T-cell (primary cell): ENCODE measurements around the gene NOL4L. TPM values are rescaled to one million over a fixed set of nuclear protein-coding genes. Genes with fewer than 3 reads are reported as not detected.

Source experiments
- ATAC-seq, 4 experiments: fragments of 200-7000 bp in 3 of 4; fragments of 150-1000 bp in 1 of 4; cut with Tn5 transposase; replicated peaks in 1 of 4; 1 replicate in 3 of 4; 2 replicates in 1 of 4; pipeline ENCODE4 v1.10.0; 2021; ENCODE audit warnings: moderate library complexity in 3 of 4, mild to moderate bottlenecking in 2 of 4, moderate number of reproducible peaks in 1 of 4
- CTCF ChIA-PET, 2 donors: fragments of 300-600 bp; sonication (Branson Sonifier 250); formaldehyde crosslinking; loops; one replicate each; lab custom pipeline; 2022; ENCODE audit warnings: antibody characterized with exemption in 2 of 2; lab: Charles Lee
- POLR2A ChIA-PET, 2 donors: fragments of 300-600 bp; sonication (Branson Sonifier 250); formaldehyde crosslinking; loops; one replicate each; lab custom pipeline; 2022; ENCODE audit warnings: antibody characterized with exemption in 2 of 2; lab: Charles Lee
- DNase-seq, 35 experiments: peaks; one replicate each; pipeline versions ENCODE4 v3.0.0 to v3.0.0-alpha.2; 2013 to 2023
- H3K27ac ChIP-seq: one replicate; pipeline ENCODE4 v1.5.1; 2013; ENCODE audit warnings: low read length
- H3K27me3 ChIP-seq, 2 experiments: replicated peaks in 1 of 2; 1 replicate in 1 of 2; 2 replicates in 1 of 2; pipeline versions ENCODE4 v1.6.1 to v1.7.0; 2013; ENCODE audit warnings: low read length in 1 of 2, mixed read lengths in 1 of 2; ENCODE audit not compliant: control insufficient read depth in 2 of 2, insufficient read depth in 2 of 2; ENCODE audit errors: extremely low read depth in 1 of 2
- H3K36me3 ChIP-seq, 2 donors: 1 replicate in 1 of 2; 2 replicates in 1 of 2; pipeline versions ENCODE4 v1.6.1 to v1.7.0; 2013; ENCODE audit warnings: low read length in 1 of 2; ENCODE audit not compliant: control insufficient read depth in 2 of 2, insufficient read depth in 1 of 2; ENCODE audit errors: extremely low read depth in 1 of 2
- H3K4me1 ChIP-seq, 2 experiments: 1 replicate in 1 of 2; 2 replicates in 1 of 2; pipeline versions ENCODE4 v1.6.1 to v1.7.0; 2013; ENCODE audit warnings: low read length in 2 of 2, mixed read lengths in 1 of 2; ENCODE audit not compliant: insufficient read depth in 2 of 2, control insufficient read depth in 1 of 2; ENCODE audit errors: extremely low read depth in 1 of 2
- H3K4me3 ChIP-seq, 2 donors: 1 replicate in 1 of 2; 2 replicates in 1 of 2; pipeline versions ENCODE4 v1.5.1 to v1.7.0; 2013; ENCODE audit warnings: mild to moderate bottlenecking in 2 of 2, low read length in 1 of 2, moderate library complexity in 1 of 2; ENCODE audit not compliant: control insufficient read depth in 1 of 2; ENCODE audit errors: extremely low read depth in 1 of 2
- H3K9me3 ChIP-seq: 2 replicates; pipeline ENCODE4 v1.7.0; 2013
- H3K27ac Mint-ChIP-seq, 2 donors: one replicate each; pipeline ENCODE4 v1.8.0; 2020 to 2021; ENCODE audit warnings: mild to moderate bottlenecking in 2 of 2, mixed read lengths in 2 of 2
- H3K27me3 Mint-ChIP-seq, 2 donors: one replicate each; pipeline ENCODE4 v1.8.0; 2021 to 2022; ENCODE audit warnings: mixed read lengths in 2 of 2
- H3K36me3 Mint-ChIP-seq: one replicate; pipeline ENCODE4 v1.8.0; 2021; ENCODE audit warnings: mixed read lengths
- H3K4me1 Mint-ChIP-seq, 3 donors: one replicate each; pipeline ENCODE4 v1.8.0; 2020 to 2022; ENCODE audit warnings: mixed read lengths in 3 of 3, mild to moderate bottlenecking in 1 of 3
- H3K4me3 Mint-ChIP-seq, 3 donors: one replicate each; pipeline ENCODE4 v1.8.0; 2020 to 2022; ENCODE audit warnings: mild to moderate bottlenecking in 3 of 3, mixed read lengths in 3 of 3, moderate library complexity in 3 of 3
- H3K9me3 Mint-ChIP-seq, 3 donors: one replicate each; pipeline ENCODE4 v1.8.0; 2020 to 2022; ENCODE audit warnings: mixed read lengths in 3 of 3
- WGBS: methylation state at CpG from one replicate; pipeline ENCODE4 v1.1.5; 2013; ENCODE audit warnings: missing lambda C conversion rate; ENCODE audit not compliant: insufficient coverage; 5-methylcytosine and 5-hydroxymethylcytosine counted together
- total RNA-seq, 35 experiments: library from RNA in 6 of 35; stranded (reverse) in 6 of 35; fragments of 120-200 nt in 1 of 35; gene quantifications; one replicate each; pipeline versions ENCODE4 v1.2.1 to v1.2.4 and lab custom pipeline; 2013 to 2026

NOL4L gene
- total RNA-seq, 5 donors from 2014 or later (not counting 1 experiment from before 2014, with no cell fraction given): 63.5 to 88.8 (median 74.4) TPM

DNA sequence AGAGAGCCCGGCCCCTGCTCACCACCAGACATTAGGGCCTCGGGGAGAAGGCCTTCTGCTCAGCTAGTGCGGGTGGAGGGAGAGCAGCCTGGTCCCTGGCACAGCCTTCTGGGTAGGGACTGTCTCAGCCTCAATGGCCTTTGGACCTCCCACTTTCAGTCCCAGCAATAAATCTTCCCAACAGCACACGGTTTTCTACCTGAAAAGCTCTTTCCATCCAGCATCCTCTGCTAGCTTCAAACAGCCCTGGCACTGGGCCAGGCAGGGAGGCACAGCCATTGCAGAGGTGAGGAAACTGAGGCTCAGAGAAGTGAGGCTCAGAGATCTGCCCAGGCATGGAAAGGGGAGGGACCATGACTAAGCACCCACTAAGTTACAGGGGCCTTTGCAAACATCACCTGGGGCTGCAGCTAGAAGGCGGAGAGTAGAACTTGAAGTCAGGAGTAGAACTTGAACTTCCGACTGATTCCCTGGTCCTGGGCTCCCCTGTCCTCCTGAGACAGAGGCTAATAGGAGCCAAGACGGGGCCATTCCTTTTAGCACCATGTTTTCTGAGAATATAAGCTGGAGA is 43.9 kb upstream of the NOL4L start:
- ChIA-PET CTCF (no interaction called here), POLR2A (no interaction called here)
- 100% methylated on average over 3 of the region's 7 CpGs for WGBS
- Histone ChIP-seq H3K27ac (no peak overlapping the region), H3K36me3 (no peaks in the 10 kb centered on the region), H3K4me3 (no peak overlapping the region), H3K4me1 (peaks cover 2 to 19% of the 10 kb centered on the region in 2 experiments), H3K9me3 (no peaks in the 10 kb centered on the region), H3K27me3 (peaks cover 0 to 35% of the 10 kb centered on the region in 2 experiments)
- Mint-ChIP-seq H3K4me3 (no peak overlapping the region), H3K9me3 (no peaks in the 10 kb centered on the region), H3K4me1 (peaks cover 9 to 16% (median 12%) of the 10 kb centered on the region in 3 donors), H3K27me3 (peaks cover 0 to 4% of the 10 kb centered on the region in 2 donors), H3K36me3 (no peaks in the 10 kb centered on the region), H3K27ac (no peak overlapping the region)
- no peak for ATAC-seq
- no peak for DNase-seq

DNA sequence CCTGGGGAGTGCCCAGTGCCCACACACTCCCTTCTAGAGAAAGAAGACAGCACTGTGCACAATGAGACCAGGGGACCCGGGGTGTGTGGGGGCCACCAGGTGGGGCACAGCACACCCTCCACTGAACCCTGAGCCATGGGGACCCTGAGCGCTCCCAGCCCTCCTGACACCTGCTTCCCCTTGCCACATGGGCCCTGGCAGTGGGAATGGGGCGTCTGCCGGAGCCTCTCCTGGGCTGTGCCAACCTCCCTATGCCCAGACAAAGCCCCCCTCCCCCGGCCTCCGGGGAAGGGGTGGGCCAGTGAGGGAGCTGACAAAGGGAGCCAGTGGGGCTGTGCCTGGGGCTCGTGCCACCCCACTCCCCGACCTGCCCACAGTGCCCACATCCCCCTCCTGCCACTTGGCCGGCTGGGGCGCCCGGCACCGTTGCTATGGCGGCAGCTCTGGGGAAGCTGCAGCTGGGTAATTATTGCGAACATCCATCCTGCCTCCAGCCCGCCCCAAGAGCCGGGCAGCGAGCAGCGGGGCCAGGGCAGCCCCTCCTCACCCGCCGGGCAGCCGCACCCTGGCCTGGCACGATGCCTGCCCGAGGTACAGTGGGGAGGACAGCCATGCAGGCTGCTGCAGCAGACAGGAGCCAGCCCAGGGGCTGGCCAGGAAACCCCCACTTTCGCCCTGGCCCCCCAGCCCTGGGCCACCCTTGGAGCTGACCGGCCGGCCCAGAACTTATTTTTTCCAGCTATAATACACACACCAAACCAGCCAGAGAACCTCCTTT is 41.9 kb upstream of the NOL4L start:
- Mint-ChIP-seq H3K27ac (no peak overlapping the region), H3K27me3 (peaks cover 0 to 4% of the 10 kb centered on the region in 2 donors), H3K9me3 (no peaks in the 10 kb centered on the region), H3K36me3 (no peaks in the 10 kb centered on the region), H3K4me3 (peak overlapping the region in 1 of 3 donors; percentile 60), H3K4me1 (peaks cover 9 to 16% (median 12%) of the 10 kb centered on the region in 3 donors)
- H3K9me3 ChIP-seq: no peaks in the 10 kb centered on the region
- H3K27ac ChIP-seq: no peak overlapping the region
- no peak overlapping the region for H3K4me3 ChIP-seq
- ChIA-PET CTCF (no interaction called here), POLR2A (interaction anchor here (0.5 to 0.6 kb wide), 2 partner anchors 18 to 91 kb away, joined by 3 read pairs; no protein-coding TSS in a partner anchor)
- H3K36me3 ChIP-seq: no peaks in the 10 kb centered on the region
- peaks cover 0 to 34% of the 10 kb centered on the region in 2 experiments for H3K27me3 ChIP-seq
- WGBS: 30% methylated on average over 21 of the region's 26 CpGs
- DNase-seq (peak in 13 of 35 experiments; percentile 5 to 31 (median 15)), ATAC-seq (peak in 3 of 4 experiments; percentile 51 to 61 (median 53))
- peaks cover 2 to 19% of the 10 kb centered on the region in 2 experiments for H3K4me1 ChIP-seq

- no peak overlapping the region for H3K27ac Mint-ChIP-seq
- CTCF ChIA-PET: no interaction called here
- no peak overlapping the region for H3K4me3 ChIP-seq
- WGBS: 86% methylated on average over 1 of the region's 3 CpGs
- no peak overlapping the region for H3K4me3 Mint-ChIP-seq
- peaks cover 9 to 16% (median 12%) of the 10 kb centered on the region in 3 donors for H3K4me1 Mint-ChIP-seq
- H3K27me3 ChIP-seq: peaks cover 0 to 31% of the 10 kb centered on the region in 2 experiments
- no peak for DNase-seq
- H3K9me3 ChIP-seq: no peaks in the 10 kb centered on the region
- H3K27ac ChIP-seq: no peak overlapping the region
- POLR2A ChIA-PET: no interaction called here
- peaks cover 2 to 19% of the 10 kb centered on the region in 2 experiments for H3K4me1 ChIP-seq
- ATAC-seq: no peak
- no peaks in the 10 kb centered on the region for H3K9me3 Mint-ChIP-seq
- H3K36me3 Mint-ChIP-seq: no peaks in the 10 kb centered on the region
- no peaks in the 10 kb centered on the region for H3K36me3 ChIP-seq
- peaks cover 0 to 4% of the 10 kb centered on the region in 2 donors for H3K27me3 Mint-ChIP-seq
Measured at GRCh38 chr20:32626407-32626806, 41.3 kb upstream of the NOL4L start.

DNA sequence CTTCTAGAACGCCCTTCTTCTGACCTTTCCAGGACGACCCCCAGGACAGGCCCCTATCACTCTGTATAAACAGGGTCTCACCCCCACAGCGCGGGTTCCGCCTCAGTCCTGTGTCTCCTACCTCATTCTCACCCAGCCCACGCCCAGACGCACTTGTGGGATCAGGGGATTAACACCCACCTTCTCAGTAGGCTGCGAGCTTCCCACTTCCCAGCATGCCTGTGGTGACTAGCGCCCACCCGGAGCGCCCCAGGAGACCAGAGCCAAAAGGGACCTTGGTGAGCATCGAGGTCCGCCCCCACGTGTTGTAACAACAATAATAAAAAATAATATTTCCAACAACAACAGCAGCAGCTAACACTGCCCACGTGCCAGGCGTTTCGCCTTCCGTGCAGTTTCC is 40.9 kb upstream of the NOL4L start:
- H3K36me3 Mint-ChIP-seq: no peaks in the 10 kb centered on the region
- no peak overlapping the region for H3K4me3 ChIP-seq
- POLR2A ChIA-PET: no interaction called here

GRCh38 chr20:32624687-32625345 is 39.7 kb upstream of the NOL4L start:
- DNase-seq: no peak
- POLR2A ChIA-PET: no interaction called here
- Mint-ChIP-seq H3K4me1 (peaks cover 9 to 16% (median 12%) of the 10 kb centered on the region in 3 donors), H3K27ac (no peak overlapping the region), H3K27me3 (peaks cover 0 to 4% of the 10 kb centered on the region in 2 donors), H3K4me3 (no peak overlapping the region), H3K9me3 (no peaks in the 10 kb centered on the region), H3K36me3 (no peaks in the 10 kb centered on the region)
- ATAC-seq: no peak
- CTCF ChIA-PET: interaction anchor here in 1 of 2 donors (0.5 to 0.6 kb wide), 2 partner anchors 9 to 49 kb away, joined by 3 to 4 read pairs; partner anchors contain the start of gene C20orf203
- no peak overlapping the region for H3K4me3 ChIP-seq
- peaks cover 2 to 19% of the 10 kb centered on the region in 2 experiments for H3K4me1 ChIP-seq
- H3K27me3 ChIP-seq: peaks cover 0 to 31% of the 10 kb centered on the region in 2 experiments
- no peak overlapping the region for H3K27ac ChIP-seq
- H3K9me3 ChIP-seq: no peaks in the 10 kb centered on the region
- 93% methylated on average over 3 of the region's 5 CpGs for WGBS
- H3K36me3 ChIP-seq: no peaks in the 10 kb centered on the region

More for the DNA sequence above, 40.9 kb upstream of the NOL4L start:
- Mint-ChIP-seq H3K4me1 (peaks cover 9 to 16% (median 12%) of the 10 kb centered on the region in 3 donors), H3K27ac (no peak overlapping the region), H3K9me3 (no peaks in the 10 kb centered on the region), H3K27me3 (peaks cover 0 to 4% of the 10 kb centered on the region in 2 donors), H3K4me3 (no peak overlapping the region)
- Histone ChIP-seq H3K27me3 (peaks cover 0 to 31% of the 10 kb centered on the region in 2 experiments), H3K4me1 (peaks cover 2 to 19% of the 10 kb centered on the region in 2 experiments), H3K36me3 (no peaks in the 10 kb centered on the region), H3K9me3 (no peaks in the 10 kb centered on the region), H3K27ac (no peak overlapping the region)
- DNase-seq (no peak), ATAC-seq (no peak)
- WGBS: 92% methylated on average over 18 of the region's 18 CpGs
- CTCF ChIA-PET: no interaction called here

DNA sequence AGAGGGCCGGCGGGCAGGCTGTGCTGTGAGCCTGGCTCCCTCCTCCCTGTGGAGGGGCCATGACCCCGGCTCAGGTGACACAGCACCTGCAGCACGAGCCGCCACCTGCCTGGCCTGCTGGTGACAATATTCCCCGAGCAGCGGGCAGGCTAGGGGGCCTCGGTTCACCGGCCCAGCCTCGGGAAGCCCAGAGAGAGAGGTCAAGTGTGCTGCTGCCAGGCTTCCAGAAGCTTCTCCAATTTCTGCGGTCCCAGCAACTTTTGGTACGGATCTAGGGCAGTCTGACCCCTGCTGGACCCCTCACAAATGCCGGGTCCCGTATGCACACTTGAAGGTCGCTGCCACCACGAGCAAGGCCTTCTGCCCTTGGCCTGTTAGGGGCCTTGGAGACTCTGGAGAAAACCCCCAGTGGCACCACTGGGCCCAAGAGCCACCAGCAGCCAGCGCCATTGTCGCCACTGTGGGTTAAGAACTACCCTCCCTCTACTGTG is 38.6 kb upstream of the NOL4L start:
- Histone ChIP-seq H3K4me1 (peaks cover 2 to 19% of the 10 kb centered on the region in 2 experiments), H3K4me3 (no peak overlapping the region), H3K27me3 (peaks cover 0 to 29% of the 10 kb centered on the region in 2 experiments), H3K36me3 (no peaks in the 10 kb centered on the region), H3K27ac (no peak overlapping the region), H3K9me3 (no peaks in the 10 kb centered on the region)
- Mint-ChIP-seq H3K4me1 (peaks cover 9 to 12% (median 11%) of the 10 kb centered on the region in 3 donors), H3K27me3 (peaks cover 0 to 4% of the 10 kb centered on the region in 2 donors), H3K4me3 (no peak overlapping the region), H3K27ac (no peak overlapping the region), H3K36me3 (no peaks in the 10 kb centered on the region), H3K9me3 (no peaks in the 10 kb centered on the region)
- ATAC-seq (no peak), DNase-seq (no peak)
- 93% methylated on average over 15 of the region's 18 CpGs for WGBS
- ChIA-PET POLR2A (no interaction called here), CTCF (interaction anchor here (0.6 kb wide), 2 partner anchors 11 to 115 kb away, joined by 3 read pairs; no protein-coding TSS in a partner anchor)
